Activated CD8-positive, alpha-beta memory T cell treated with anti-CD3 and anti-CD28 coated beads for 4 hours (primary cell): ENCODE measurements around the gene ARHGAP32.

Source experiments
- DNase-seq, 2 donors: peaks; one replicate each; pipeline ENCODE4 v3.0.0-alpha.2; 2020; ENCODE audit warnings: low read depth in 2 of 2

Gene ARHGAP32

DNA sequence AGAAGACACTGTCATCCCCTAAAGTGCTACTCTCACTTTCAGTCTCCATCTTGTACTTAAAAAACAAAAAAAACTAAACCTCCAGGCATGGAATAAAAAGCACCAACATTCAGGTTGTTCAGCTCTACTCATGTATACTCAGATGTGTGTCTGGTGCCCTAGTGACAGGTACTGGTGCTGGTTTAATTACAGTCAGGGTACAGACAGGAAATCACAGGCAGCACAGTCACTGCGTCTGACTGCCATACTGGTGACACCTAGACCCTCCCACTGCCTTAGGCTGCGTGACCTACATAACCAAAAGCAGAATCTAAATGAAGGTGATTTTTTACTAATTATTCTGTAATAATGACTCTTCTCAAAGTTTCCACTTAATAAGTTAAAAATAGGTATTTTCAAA is at the start of gene ARHGAP32:
TSS of gene ARHGAP32 (minus strand) at position 176 of the 400 bp plus-strand sequence. CDS start at position 49, 127 bp downstream.
- no peak for DNase-seq

DNA sequence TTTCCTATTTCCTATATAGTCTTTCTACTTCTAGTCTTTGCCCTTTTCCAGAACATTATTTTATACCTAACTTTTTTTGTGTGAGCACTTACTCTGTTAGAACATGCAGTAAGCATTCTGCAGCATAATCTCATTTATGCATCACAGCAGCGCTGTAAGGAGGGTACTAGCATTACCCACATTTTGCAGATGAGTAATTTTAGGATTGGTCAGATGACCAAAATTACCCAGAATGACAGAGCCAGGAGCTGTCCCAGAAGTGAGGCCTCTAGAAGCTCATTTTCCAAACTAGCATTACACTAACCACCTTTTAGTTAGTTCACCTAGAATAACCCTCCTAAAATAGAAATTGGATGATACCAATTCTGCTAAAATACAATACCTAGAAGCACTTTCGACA is 47.1 kb upstream of the ARHGAP32 start:
- no peak for DNase-seq

DNA sequence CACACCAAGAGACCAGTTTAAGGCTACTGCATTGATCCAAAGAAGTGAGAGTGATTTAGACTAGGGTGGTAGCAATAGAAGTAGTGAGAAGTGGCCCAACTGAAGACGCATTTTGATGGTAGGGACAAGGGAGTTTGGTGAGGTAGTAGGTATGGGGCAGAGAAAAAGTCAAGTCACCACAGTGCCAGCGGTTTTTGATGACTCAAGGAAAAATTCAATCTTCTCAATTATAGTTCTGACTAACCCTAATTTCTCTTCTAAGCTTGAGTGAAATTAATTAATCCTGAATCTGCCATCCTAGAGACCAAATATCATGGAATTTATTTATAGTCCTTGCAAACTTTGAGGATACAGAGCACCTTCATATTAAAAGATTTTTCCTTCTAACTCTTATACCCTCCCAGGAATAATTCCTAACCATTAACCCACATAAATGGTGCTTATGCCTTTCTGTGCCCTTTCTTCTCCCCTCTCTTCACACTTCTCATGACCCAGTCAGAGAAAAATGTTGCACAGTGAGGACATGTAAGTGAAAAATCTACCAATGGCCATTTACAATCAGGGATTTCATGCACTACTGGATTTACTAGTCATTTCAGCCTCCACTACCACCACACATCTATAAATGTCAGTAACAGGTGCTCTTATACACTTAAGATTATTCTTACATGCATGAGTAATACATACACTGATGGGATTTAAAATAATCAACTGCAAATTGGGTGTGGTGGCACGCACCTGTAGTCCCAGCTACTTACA is 45.9 kb upstream of the ARHGAP32 start:
- no peak for DNase-seq

DNA sequence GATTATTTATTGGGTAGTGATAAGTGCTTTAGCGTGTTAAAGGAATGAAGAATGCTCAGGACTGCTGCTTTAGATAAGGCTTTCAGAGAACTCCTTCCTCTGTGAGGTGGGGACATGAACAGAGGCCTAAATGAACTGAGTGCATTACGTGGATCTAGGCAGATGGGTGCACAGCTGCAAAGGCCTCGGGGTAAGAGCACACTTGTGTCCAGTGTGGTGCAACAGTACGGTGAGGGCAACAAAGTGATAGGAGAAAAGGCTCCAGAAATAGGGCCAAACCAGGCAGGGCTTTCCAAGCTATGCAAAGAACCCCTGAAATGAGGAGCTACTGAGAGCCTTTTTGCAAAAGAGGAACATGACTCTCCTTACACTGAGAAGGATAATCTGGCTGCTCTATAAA is 45.3 kb upstream of the ARHGAP32 start:
- no peak for DNase-seq

DNA sequence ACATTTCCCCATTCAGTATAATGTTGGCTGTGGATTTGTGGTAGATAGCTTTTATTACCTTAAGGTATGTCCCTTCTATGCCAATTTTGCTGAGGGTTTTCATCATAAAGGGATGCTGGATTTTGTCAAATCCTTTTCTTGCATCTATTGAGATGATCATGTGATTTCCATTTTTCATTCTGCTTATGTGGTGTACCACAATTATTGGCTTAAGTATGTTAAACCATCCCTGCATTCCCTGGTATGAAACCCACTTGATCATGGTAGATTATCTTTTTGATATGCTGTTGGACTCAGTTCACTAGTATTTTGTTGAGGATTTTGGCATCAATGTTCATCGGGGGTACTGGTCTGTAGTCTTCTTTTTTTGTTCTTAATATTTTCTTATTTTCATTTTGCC is 44.7 kb upstream of the ARHGAP32 start:
- DNase-seq: no peak

DNA sequence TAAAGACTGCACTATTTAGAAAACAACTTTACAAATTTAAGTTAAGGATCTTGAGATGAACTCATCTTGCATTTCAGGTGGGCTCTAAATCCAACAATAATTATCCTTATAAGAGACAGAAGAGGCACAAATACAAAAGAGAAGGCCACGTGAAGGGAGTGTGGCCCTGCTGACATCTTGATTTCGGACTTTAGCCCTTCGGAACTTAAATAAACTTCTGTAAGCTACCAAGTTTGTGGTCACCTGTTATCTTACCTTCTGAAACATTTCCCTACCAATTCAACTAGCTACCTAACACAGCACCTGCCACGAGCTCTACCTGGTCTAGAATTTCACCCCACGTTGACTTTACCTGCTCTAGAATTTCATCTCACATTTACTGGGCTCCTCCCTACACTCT is 42.9 kb upstream of the ARHGAP32 start:
- no peak for DNase-seq

DNA sequence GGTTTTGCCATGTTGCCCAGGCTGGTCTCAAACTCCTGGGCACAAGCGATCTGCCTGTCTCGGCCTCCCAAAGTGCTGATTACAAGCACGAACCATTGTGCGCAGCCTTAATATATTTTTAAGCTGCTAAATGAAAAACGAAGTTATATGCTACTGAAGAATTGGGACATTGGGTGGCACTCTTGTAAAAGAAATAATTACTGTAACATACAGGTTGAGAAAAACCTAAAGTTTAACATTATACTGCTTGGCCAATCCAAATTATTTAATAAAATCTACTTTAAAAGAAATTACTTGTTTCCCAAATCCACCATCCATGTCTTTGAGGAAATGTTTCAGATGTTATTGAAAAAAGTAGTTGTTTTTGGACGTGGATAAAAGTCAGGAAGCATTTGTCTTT is 37.9 kb upstream of the ARHGAP32 start:
- DNase-seq: no peak

DNA sequence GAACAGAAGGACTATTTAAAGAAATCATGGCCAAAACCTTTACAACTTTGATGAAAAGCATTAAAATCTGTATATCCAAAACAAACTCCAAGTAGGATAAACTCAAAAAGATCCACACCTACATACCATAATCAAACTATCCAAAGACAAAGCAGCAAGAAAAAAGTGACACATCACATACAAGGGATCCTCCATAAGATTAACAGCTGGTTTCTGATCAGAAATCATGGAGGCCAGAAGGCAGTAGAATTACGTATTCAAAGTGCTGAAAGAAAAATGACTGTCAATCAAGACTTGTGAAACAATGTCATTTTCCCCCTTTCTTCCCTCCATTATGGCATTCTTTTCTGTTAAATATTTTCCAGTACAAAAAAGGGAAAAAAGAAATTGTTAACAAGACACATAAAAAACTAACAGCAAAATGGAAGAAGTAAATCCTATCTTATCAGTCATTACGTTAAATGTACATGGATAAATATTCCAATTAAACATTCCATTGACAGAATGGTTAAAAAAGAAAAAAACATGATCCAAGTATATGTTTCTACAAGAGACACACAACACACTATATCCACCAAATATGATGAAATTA is 34.2 kb upstream of the ARHGAP32 start:
- DNase-seq: no peak

DNA sequence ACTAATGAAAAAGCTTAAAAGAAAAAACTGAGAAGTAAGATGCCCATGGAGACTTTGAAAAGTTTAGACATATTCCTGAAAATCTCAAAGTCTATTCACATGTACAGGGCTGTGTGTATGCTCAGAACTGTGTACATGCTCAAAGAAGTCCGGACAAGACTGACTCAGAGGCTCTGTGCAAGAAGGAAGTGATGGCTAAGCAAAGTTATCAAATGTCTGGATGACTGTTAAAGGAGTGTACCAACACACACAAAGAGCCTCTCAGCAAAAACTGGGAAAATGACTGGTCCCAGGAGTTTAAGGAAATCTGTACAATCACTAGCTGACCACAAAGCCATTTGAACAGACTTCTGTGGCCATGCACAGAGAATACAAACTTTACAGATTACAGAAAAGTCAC is 33.1 kb upstream of the ARHGAP32 start:
- no peak for DNase-seq

DNA sequence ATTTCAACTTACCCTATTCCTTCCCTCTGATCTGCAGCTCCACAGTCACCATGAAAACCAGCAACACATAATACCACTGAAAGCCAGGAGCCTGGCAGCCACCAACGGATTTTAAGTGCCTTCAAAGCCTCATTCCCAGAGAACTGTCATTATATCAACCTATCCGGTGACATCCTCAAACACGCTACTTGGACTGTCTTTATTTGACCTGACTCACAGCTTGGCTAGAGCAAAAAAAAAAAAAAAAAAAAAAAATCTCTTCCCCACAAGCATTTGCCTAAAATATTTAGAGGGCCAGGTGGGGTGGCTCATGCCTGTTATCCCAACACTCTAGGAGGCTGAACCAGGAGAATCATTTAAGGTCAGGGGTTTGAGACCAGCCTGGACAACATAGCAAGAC is 32.4 kb upstream of the ARHGAP32 start:
- no peak for DNase-seq

DNA sequence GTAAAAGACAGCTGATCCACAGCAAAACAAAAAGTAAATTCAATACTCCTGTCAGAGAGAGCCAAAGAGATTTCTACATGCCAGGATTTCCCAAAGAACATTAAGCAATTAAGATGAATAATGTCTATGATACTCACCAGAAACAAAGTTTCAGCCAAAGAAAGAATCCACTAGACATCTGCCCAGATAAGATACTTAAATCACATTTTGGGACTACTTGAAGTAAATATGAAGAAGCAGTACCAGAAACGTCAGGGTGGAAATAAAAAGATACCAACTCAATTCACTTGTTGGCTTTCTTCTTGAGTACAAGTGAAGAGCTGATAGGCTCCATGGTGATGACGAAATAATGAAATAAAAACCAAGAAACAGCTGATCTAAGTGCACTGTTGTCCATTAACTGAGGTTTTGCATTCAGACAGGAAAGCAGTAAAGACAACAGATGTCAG is 31.6 kb upstream of the ARHGAP32 start:
- no peak for DNase-seq

DNA sequence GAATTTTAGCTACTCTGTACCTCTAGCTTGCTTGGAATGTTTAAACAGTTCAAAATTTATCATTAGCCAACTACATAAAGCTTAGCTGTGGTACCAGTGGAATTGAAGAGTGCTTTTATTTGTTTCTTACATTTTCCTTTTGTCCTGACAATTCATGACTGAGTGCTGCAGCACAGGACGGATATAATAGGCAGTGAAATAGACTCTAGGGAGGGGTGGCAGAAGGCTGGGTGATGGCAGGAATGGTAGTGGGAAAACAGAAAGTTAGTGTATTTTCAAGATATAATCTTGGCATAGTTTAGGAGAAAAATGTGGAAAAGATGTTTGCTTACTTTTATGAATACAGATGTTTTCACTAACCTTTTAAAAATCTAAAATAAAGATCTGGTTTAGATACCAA is 31.1 kb upstream of the ARHGAP32 start:
- no peak for DNase-seq

DNA sequence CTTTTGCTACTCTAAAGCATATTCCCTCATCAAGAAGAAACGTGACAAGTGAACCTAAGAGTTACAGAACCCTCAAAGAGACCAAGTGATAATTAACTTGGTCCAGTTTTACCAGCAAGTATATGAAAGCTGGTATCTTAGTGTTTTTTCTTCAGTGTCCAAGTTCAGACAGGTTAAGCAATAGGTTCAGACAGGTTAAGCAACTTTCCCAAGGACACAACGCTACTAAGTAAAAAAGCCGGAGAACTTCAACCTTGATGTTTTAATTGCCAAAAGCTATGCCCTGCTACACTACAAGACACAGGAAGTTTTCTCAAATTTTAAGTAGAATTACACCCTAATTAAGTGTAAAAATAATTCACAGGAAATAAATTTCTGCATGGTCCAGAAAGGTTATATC is 30.0 kb upstream of the ARHGAP32 start:
- DNase-seq: no peak

DNA sequence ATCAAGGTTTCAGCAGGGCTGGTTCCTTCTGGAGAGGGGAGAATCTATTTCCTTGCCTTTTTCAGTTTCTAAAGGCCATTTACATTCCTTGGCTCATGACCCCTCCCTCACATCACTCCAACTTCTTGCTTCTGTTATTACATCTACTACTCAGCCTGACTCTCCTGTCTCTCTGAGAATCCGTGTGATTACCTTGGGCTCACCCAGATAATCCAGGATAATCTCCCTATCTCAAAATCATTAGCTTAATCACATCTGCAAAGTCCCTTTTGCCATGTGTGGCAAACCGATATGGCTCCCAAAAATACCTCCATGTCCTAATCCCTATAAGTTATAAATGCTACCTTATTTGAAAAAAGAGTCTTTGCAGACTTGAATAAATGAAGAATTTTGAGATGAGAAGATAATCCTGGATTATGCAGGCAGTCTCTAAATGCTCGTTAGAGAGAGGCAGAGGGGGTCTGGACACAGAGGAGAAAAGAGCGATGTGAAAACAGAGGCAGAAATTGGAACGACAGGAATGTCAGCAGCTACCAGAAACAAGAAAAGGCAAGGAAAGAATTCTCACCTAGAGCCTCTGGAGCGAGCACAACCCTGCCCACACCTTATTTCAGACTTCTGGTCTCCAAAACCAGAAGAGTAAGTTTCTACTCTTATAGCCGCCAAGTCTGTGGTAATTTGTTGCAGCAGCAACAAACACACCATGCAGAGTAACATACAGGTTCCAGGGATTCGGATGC is 23.6 kb upstream of the ARHGAP32 start:
- no peak for DNase-seq

DNA sequence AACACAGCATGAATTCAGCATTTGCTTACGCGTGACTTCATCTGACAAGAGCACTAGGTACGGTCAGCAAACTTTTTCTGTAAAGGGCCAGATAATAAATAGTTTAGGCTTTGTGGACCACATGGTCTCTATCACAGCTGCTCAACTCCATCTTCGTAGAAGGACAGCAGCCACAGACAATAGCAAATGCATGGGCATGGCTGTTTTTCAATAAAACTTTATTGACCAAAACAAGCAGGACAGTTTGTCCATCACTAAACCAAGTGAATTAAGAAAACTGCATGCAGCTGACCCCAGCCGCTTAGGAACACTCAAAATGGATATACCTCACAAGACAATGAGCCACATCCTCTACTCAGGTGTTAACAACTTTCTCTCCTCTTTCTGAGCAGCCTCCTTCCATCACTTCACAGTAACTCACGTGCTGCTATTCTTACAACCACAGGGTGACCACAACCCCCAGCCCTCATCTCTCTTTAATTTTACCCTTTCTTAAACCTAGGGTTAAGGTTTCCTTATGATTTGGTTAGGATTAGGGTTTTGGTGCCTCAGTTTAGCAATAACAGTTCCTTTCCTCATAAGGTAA is 22.7 kb upstream of the ARHGAP32 start:
- DNase-seq: no peak

DNA sequence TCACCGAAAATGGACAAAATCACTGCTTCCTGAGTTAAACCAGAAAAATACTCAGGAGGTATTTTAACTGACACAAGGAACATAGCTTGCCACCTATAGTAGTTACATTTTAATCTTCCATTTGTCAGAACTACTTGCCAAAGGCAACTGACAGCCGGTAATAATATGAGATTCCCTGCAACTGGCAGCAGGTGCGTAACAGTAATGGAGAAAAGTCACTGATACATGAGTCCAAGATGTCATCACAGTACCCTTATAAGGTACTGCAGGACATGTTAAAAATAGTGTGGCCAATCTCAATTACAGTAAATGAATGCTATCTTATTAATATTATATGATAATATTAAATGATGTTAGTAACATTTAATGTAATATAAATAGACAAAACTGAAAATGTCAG is 21.1 kb upstream of the ARHGAP32 start:
- no peak for DNase-seq

DNA sequence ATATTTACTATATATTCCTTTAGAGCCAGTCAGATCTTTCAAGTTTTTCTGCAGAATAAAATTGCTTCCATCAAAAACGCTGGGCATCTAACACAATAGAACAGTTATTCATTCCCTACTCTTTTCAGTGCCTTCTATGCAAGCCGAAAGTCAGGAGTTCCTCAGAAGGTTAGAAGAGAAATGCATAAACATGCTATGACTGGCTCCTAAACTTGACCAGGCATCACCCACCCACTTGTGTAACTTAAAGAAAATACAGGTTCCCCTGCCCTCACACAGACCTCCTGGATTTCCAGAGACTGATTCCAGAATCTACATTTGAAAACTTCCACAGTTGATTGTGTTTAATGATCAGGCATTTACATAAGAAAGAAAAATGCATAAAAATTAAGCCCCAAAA is 19.3 kb upstream of the ARHGAP32 start:
- DNase-seq: no peak

DNA sequence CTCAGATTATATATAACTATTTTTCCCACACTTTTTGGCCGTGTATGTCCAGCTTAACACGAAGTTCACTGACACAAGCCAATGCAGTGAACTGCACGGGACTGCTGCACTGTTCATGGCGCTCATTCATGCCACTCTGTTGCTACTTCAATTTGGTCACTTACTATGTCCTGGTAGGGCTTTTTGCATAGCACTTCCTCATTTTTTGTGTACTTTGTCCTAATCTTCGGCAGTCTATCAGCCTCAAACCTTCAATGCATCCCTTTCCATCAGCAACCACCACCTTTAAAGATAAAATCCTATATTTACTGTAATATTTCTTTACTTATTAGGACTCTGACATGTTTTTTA is 18.7 kb upstream of the ARHGAP32 start:
- no peak for DNase-seq

DNA sequence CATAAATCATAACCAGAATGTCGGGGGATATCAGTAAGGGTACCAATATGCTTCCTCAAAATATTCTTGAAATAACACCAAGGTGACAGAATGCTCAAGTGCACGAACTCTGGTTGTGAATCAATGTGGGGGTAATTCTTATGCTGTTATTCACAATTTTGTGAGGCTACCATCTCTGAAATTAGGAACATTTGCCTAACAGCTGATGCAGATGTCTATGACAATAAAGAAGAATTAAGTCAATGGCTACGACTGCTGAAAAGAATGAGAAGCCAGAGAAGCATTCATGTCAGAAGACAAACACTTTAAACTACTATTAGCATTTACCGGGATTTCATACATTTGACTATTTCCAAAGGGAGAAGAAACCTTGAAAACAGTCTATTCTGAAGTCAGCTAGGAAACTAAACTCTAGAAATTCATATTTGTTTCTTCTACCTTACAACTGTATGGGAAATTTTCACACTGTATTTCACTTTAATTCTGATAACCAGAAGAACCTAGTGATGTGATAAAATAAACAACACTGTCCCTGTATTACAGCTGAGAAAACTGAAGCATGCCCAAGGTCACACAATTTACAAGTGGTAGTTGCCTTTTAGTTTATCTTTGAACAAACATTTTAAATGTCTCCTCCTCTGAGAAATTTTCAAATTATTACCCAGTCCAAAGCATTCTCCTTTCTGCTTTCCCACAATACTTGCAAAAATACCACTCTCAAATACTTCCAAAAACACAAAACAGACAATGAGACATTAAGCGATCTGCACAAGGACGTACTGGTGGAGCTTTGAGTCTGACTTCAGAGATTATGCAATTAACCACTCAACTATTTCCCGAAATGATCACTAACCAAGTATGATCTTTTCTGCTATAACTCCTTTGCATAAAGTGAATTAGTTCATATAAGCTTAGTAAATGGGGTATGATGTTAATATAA is 18.0 kb upstream of the ARHGAP32 start:
- no peak for DNase-seq

DNA sequence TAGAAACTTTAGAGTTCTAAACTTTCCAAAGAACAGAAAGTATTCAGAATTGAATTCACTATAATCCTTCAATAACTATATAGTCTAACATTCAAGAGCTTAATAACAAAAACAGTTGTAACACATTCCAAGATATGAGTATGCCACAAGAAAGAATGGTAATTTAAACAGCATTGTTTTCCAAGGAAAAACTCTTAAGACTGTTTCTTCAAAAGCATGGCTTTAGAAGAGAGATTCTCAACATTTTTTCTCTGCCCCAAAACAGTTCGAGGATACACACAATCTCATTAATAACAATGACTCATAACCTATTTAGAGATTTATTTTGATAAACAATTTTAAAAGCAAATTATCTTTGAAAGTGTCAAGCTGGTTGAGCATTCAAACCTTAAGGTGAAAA is 16.7 kb upstream of the ARHGAP32 start:
- DNase-seq: no peak

DNA sequence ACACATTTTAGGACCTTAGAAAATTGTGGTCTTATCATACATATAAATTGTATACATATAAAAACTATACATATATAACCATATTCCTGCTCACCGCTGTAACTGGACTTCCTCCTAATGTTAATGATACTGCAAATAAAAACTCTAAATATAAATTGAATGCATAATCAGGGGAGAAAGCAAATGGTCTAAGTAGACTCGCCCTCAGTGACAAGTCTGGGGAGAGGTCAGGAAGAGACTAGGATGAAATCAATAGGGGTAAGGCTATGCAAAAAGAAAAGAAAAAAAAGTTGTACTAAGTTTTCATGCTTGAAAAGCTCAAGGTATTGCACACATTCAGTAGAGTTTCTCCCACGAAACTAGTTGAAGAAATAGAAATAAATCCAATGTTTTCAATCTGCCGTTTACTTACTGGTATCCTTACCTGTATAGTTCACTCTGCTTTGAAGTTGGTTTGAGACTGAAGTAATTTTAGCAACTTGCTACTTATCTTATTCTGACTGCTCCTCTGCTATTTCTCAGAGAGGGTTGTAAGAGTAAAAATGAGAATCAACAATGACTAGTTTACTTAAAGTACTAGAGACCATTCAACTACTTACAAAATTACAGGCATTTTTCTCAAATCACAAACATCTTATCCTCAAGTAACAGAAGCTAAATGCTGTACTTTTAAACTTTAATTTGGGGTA is 12.2 kb upstream of the ARHGAP32 start:
- DNase-seq: no peak
